Stimulated activated CD8-positive, alpha-beta memory T cell treated with anti-CD3 and anti-CD28 coated beads, Interleukin-7, amount 100 ng/mL, for 1 hour (primary cell): Measurements from ENCODE around the gene RGS7BP.

Experiments
- DNase-seq, 2 donors: peaks; one replicate each; pipeline ENCODE4 v3.0.0-alpha.2; 2020; ENCODE audit warnings: low read depth in 2 of 2

Gene RGS7BP

DNA sequence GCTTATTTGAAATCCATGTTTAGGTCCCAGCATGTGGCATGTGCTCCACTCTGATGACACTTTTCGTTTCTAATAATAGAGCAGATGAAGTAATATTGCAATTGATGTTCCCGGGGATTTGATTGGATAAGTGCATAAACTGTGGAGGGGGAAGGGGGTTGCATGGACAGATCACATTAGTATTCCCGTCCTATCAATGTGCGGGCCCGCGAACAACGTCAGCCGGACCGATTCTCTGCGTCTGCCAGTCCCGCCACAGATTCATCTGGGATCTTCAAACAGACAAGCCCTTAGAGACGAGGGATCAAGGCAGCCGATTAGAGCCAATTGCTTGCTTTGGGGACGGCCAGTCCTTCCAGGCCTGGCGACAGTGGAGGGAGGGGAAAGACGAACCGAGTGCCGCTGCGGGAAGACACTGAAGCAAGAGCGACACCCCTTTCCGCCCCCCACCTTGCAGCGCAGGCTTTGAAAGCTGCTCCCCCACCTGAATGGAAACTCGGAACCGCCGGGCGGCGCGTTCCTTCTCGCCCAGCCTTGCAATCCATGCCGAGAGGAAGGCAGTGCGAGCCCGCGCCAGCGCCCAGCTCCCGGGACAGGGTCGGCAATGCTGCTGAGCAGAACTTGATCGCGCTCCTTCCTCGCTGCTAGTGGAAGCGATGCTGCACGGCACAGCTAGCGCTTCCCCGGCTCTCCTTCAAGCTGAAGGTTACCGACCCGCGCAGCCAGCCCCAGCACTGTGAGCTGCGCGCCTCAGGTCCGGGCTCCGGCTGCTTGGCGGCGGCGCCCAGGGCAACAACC lies at the start of gene RGS7BP:
TSS of gene RGS7BP (plus strand) at position 247 of the 798 bp plus-strand sequence. CDS start 610 bp downstream, outside the sequence.
- DNase-seq: no peak

DNA sequence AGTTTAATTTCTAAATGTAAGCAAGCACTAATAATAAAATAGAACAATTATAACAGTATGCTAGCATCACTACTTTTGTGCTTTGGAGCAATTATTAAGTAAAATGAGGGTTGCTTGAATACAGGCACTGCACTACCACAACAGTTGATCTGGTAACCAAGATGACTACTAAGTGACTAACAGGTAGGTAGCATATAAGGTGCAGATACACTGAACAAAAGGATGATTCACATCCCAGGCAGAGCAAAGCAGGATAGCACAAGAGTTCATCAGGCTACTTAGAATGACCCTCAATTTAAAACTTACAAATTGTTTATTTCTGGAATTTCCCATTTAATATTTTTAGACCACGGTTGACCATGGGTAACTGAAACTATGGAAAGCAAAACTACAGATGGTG lies 48.0 kb upstream of the RGS7BP start:
- DNase-seq: no peak

DNA sequence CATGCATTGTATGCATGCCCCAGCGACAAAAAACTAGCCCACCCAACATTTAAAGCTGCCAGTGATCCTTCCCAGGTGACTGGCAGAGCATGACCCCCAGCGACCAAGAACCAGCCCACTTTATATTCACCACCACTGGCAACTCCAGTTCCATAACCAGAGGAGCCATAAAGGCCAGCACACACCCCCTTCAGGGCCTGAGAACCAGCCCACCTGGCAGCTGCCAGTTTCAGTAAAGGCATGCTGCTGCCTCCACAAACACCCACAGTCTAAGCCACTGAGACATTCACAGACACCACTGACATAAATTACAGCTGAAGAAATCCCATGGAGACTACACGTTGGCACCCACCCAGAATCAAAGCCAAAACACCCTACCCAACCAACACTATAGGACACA lies 46.9 kb upstream of the RGS7BP start:
- DNase-seq: no peak

DNA sequence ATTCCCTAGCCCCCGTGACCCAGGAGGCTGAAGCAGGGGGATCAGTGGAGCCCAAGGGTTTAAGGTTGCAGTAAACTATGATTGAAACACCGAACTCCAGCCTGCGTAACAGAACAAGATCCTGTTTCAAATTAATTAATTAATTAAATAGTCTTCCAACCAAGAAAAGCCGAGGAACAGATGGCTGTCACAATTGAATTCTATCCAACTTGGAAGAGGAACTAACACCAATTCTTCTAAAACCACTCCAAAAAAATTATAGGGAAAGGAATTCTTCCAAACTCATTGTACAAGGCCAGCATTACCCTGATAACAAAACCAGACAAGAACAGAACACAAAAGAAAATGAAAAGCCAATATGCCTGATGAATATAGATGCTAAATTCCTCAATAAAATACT lies 43.4 kb upstream of the RGS7BP start:
- DNase-seq: no peak

DNA sequence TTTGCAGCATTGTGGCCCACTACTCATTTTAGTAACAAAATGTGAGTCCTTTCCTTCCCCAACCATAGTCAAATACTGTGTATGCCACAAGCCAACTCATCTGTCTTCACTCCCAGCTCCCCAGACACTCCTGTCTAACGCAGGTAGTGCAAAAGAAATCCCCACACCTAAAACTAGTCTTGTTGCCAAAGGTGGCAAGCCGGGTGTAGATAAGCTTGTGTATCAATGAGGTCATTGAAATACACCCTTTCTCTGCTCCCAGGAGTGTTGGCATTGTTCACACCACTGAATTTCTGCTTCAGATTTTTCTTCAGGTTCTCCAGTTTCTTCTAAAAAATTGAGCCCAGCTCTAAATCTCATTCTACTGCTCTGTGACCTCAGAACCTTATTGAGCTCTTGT lies 19.7 kb upstream of the RGS7BP start:
- DNase-seq: no peak

DNA sequence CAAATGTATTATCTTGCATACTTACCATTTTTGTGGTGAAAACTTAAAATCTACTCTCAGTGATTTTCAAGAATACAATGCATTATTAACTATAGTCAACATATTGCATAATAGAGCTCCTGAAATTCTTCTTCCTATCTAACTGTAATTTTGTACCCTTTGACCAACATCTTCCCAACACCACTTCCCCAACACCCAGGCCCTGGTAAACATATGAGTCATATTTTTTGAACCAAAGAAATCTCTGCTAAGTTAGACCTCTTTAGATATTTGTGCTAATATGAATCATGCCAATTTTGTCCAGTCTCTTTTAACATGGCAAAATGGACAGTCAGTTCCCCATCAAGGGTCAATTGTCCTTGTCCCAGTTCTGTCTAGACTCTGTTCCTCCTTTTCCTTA lies 18.5 kb upstream of the RGS7BP start:
- no peak for DNase-seq

DNA sequence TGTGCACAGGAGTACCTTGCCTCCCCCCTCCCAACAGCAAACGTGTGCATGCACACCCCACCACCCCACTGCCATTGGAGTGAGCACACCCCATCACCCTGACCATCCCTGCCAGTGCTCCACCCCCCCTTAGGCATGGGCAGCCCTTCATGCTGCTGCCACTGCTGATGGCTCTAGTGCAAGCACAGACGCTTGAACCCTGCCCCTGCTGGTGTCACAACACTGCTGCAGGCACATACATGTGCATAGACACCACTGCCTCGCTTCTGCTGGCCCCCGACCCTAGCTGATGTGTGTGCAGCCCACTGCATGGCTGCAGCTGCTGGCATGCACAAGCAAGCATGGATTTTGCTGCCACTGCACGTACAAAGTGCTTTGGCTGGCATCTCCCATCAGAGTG lies 16.0 kb upstream of the RGS7BP start:
- no peak for DNase-seq

DNA sequence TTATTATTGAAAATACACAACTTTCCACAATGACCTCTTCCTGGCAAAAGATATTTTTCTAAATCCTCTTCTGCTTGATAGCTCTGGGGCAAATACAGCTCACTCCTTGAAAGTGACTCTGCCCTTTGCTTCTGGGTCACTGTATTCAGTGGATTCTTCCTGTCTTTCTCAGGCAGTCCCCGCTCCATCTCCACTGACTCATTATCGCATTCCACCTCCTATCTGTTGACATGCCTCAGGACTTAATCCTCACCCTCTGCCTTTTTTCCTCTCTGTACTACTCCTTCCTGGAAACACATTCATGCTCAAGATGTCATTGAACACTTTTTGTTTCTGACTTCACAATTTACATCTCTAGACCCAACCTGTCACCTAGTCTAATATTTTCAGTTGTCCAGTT lies 8.4 kb upstream of the RGS7BP start:
- DNase-seq: no peak

DNA sequence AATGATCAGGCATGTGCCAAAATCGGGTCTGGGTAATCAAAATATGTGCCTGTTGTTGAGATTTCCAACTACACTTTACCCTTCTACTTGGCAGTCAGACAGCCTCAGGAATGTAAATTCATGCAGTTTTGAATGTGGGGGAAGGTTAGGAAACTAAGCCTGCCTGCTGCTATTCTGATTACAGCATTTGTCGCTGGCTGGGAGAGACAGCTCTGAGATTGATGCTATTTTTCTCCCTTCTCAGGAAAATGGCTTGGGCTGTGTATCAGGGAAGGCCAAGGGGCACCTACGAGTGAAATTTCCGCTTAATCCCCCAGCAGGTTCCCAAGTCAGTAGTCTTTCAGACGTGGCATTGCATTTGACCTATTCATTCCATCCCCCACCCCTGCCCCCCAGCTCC lies 3.6 kb upstream of the RGS7BP start:
- DNase-seq: no peak

DNA sequence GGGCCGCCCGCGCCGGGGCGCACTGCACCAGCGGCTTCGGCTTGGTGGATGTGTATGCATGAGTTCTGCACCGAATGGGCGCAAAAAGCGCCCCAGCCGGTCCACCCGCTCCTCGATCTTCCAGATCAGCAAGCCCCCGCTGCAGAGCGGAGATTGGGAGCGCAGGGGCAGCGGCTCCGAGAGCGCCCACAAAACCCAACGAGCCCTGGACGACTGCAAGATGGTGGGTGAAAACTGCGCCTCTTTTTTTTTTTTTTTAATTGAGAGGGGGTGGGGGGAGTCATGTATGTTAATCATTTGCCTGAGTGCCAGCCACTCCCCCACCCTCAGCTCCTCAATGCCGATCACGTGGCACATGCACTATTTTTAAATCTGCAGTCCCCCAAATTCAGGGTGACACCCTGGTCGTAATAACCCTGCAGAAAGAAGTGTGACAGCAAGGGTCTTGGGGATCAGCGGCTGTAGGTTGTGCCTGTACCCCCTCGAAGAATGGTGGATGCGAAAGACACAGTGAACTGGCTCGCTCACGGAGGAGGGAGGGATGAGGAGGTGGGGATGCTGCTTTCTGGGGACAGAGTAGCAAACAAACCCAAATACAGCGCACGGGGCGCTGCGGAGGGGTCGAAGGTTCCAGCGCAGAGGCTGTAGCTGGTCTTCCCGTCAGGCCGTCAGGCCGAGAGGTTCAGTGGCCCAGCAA lies 900 bp downstream of the RGS7BP start:
- no peak for DNase-seq

DNA sequence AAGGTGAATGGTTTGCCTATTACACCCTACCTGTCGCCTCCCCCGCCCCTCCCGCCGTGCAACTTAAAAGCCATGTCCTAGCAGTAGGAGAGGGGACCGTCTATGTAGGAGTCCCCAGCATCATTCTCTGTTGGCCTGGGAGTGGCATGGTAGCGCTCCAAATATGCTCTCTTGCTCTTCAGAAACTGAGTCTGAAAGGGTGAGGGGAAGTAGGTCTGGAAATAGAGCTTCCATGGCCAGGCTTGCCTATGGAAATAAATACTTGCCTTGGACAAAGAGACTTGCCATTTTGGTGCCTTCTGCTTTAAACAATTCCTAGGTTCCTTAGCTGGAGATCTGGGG lies 1.4 kb downstream of the RGS7BP start:
- DNase-seq: no peak

DNA sequence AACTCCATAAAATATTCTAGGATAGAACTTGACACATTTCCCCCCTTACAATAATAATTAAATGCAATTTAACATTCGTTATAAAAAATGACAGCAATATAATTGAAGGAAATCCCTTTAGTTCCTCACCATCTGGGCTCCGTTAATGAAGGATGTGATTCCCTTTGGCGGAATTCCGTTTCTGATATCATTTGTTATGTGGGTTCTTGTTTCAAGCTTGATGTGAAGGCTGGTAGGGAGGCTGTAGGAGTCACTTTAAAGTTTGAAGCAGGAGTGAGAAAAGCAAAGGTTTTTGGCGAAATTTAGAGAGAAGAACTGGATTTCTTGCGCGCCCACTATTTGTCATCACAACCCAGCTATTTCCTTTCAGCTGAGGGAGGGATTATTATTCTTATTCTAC lies 4.0 kb downstream of the RGS7BP start:
- no peak for DNase-seq

DNA sequence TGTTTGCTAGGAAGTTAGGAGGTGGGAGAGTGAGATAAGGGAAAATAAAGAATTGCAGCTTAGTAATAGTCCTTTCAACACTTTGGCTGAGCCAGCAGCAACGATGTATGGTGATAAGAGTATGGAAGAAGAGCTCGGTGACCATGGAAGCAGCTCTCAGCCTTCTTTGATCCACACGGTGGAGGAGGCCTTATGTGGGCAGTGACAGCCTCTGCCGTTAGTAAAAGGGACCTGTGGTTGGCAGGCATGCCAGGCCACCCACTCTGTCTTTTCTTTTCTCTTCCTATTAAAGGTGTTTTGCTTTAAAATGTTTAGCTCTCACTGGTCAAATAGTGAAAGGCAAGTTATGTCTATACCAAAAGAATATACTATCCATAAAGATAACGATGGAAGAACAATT lies 7.7 kb downstream of the RGS7BP start:
- no peak for DNase-seq

DNA sequence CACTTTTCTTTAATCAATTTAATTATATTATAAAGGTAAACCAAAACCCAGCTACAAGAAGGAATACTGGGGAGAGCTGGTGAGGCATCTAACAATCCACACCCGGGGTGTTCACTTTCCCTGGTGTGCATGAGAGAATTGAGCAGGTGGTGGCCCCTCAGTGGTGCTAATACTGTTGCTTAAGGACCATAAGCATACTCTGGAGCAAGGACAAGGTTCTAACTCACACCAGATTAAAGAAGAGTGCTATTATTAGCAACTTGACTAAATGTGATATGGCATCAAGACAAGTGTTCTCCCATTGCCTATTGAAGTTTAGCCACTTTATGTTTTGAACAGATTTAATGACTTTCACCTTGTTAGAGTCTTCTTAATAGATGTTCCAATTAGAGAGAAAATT lies 8.8 kb downstream of the RGS7BP start:
- no peak for DNase-seq

DNA sequence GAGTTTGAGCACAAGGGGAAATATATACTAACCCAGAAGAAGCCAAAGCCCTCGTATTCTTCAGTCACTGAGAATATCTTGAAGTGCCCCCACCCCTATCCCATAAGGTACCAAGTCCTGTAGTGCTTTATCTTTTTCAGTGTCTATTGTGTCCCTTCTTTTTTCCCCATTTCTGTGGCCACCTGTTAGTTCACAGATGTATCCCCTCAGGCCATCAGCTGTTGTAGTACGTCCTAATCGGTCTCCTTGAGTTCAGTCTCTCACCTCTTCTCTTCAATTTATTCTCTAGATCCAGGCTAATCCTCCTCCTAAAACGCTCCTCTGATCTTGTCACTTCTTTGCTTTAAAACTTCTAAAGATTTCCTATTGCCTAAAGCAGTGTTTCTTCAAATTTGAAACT lies 10.4 kb downstream of the RGS7BP start:
- no peak for DNase-seq

DNA sequence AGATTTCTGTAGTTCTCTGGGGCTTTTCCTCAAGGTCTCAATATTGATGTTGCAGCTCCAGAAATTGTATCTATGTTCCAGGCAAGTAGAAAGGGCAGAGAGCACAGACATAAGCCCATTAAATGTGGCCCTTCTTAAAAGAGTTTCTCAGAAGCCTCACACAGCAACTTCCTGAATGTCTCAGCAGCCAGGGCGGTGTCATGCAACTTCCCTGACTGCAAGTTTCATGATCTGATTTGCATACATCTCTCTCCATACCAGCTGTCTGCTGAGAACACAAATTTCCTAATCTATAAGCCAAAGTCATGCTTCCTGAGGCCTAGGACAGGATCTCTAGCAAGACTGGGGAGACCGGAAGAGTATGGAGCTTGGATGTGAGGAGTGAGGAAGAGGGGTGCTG lies 13.0 kb downstream of the RGS7BP start:
- no peak for DNase-seq

DNA sequence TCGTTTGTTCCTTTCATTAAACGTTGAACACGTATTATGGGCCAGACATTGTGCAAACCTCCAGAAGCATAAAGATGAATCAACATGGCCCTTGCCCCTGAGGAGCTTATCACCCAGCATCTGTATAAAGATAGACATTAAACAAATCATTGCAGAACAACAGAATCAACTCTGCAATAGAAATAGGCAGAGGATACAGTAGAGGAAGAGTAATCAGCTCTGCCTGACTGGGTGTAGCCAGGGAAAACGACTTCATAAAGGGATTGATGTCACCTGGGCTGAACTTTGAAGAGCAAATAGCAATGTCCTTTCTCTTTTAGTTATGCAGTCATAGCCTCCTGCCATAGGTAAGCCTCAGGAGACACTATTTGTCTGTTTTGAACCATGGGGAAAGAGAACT lies 13.4 kb downstream of the RGS7BP start:
- no peak for DNase-seq

DNA sequence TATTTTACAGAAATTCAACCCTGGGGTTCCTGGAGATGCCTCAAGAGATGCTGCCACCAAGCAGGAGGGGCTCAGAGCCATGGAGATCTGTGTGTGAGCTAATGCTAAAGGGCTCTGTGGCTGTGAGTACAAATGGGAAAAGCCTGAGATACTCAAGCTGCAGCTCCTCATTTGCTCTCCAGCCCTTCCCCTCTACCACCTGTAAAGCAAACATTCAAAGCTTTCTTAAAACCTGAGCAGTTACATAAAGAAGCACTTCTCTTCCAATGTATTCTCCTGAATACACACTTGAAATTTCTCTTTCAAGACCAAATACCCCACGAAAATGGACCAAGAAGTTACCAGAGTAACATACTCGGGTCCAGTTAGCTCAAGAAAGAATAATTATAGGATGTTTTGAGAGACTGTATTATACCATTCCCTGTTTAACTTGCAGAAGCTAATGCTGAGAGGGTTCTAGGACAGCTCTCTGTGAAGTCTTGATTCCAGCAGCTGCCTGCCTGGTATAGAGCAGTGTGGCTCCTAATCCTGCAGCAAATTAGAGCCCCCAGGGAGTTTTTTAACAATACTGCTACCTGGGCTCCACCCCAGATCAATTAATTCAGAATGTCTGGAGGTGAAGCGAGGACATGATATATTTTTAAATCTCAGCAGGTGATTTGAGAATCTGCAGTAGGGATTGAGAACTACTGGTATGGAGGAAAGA lies 21.1 kb downstream of the RGS7BP start:
- DNase-seq: no peak

DNA sequence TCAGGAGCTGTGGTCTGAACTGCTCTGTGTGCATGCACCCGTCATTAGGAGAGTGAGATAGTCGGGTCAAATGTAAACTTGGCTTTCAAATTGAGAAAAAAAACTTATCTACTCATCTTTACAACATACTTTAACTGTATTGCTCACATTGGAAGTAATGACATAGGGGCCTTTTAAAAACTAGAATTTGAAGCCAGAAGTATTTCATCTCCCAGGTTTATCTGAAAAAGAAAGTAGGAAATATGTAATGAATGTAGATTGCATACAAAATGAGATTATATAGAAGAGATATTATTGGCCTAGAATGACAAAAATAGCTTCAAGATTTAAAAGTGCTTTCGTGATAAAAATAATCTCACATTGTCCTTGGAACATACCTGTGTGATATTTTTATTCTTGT lies 24.3 kb downstream of the RGS7BP start:
- DNase-seq: no peak

DNA sequence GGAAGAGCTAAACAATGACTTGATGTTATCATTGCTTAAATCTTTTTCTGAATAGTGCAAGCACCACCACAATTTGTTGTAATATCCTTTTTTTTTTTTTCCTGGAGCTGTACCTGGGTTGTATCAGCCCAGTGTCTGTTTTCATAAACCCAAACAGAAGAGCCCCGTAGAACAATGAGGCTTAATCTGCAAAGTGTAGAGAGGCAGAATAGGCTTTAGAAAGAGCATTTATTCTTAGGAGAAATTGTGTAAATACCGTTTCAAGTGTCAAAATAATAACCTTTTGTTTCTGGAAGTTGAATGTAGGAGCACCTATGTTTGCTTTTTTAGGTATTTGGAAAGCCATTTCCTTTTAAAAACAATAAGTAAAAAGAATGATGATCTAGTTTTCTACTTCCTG lies 26.4 kb downstream of the RGS7BP start:
- no peak for DNase-seq

DNA sequence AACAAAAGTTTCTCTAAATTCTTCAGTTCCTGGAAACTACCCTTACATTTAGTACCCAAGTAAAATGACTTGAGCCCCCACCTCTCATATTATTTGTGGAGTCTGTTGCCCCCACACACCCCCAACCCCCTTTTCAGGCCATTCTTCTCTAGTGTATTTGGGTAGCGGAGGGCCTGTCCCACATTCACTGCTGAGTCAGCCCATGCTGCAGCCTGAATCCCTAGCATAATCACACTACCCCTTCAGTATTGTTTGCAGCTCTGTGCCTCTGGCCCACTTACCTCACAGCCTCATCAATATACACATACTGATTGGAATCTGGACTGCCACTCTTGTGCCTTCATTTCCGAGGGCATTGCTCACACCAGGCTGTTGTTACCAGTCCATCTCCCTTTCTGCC lies 26.8 kb downstream of the RGS7BP start:
- no peak for DNase-seq

DNA sequence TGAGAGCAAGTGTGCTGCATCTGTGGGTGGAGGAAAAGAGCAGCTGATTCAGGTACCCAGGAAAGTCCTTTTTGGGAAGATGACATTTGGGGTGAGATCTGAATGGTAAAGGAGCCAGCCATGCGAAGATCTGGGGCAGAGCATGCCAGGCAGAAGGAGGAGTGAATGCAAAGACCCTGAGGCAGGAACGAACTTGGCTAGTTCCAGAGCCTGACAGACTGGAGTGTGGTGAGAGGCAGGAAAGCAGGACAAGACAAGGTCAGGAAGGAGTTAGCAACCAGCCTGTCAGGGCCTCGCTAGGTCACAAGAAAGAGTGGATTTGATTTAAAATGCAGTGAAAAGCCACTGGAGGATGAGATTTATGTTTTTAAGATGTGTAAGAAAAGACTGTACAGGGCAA lies 28.2 kb downstream of the RGS7BP start:
- DNase-seq: no peak

DNA sequence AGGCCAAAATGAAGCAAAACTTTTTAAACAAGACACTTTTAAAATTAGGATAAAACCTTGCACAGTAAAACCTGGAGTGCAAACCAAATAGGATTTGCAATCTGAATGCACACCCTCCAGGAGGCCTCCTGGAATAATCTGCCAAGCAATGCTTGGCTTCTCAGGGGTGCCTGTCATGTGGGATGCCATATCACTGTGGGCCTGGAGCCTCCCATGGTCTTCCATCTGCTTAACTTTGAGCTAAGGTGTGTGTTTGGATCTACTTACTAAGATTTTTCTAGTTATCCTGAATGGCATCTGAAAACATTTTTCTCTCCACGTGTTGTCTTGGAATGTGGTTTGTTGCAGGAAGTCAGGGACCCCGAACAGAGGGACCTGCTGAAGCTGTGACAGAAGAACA lies 52.1 kb downstream of the RGS7BP start:
- DNase-seq: no peak
